HCT116 (cell line): ENCODE data around the gene TEX19. TPM values are rescaled to one million over a fixed set of nuclear protein-coding genes. Genes with fewer than 3 reads are reported as not detected.

Source experiments
- ATAC-seq: fragments of 200-7000 bp; cut with Tn5 transposase; 2 replicates; pipeline ENCODE4 v1.9.1; 2020; ENCODE audit warnings: mild to moderate bottlenecking, moderate library complexity
- BruUV-seq: library from RNA; stranded (reverse); fragments of 400-500 nt; replicated peaks from 2 replicates; lab custom pipeline; 2021; lab: Mats Ljungman, UMichigan
- CTCF ChIA-PET: fragments of 300-600 bp; sonication (Branson Sonifier 250); formaldehyde crosslinking; loops from one replicate; lab custom pipeline; 2021; ENCODE audit warnings: antibody characterized with exemption; lab: Charles Lee
- POLR2A ChIA-PET: fragments of 300-600, 350-600 bp; sonication (Branson Sonifier 250); formaldehyde crosslinking; loops from one replicate; lab custom pipeline; 2021; ENCODE audit warnings: antibody characterized with exemption; lab: Charles Lee
- RAD21 ChIA-PET, 2 experiments: fragments of 300-600 bp; sonication (Branson Sonifier 250); formaldehyde crosslinking; loops; one replicate each; lab custom pipeline; 2023; ENCODE audit warnings: low total read pairs in 2 of 2; ENCODE audit not compliant: uncharacterized antibody in 2 of 2, unreplicated experiment in 2 of 2, low non-redundant PET in 1 of 2; lab: Charles Lee
- DNase-seq: peaks from one replicate; pipeline ENCODE4 v3.0.0-alpha.2; 2010; ENCODE audit warnings: low read depth, low spot score
- H2AFZ ChIP-seq: fragments of 200-600 bp; shearing (Covaris generic), sonication (generic); 2 replicates; pipeline ENCODE4 v1.6.1; 2017; ENCODE audit warnings: low read depth, mixed run types, mixed read lengths, antibody characterized with exemption, low read length; ENCODE audit not compliant: poor library complexity, severe bottlenecking
- H3K27ac ChIP-seq: 2 replicates; pipeline ENCODE4 v1.5.1; 2012; ENCODE audit warnings: low read depth, low read length
- H3K27me3 ChIP-seq: fragments of 200-600 bp; sonication (generic); 2 replicates; pipeline ENCODE4 v1.6.1; 2016; ENCODE audit warnings: mixed run types, low read length, mixed read lengths; ENCODE audit not compliant: insufficient read depth
- H3K36me3 ChIP-seq, 2 experiments: fragments of 200-500 bp in 1 of 2; fragments of 200-600 bp in 1 of 2; sonication (Bioruptor generic) in 1 of 2; sonication (generic) in 1 of 2; 2 replicates each; pipeline versions ENCODE4 v1.5.1 to v1.6.1; 2014 to 2016; ENCODE audit warnings: low read length in 2 of 2, inconsistent platforms in 1 of 2, mixed read lengths in 1 of 2, mixed run types in 1 of 2; ENCODE audit not compliant: insufficient read depth in 2 of 2, control insufficient read depth in 1 of 2
- H3K4me1 ChIP-seq, 2 experiments: fragments of 200-600 bp in 1 of 2; sonication (generic) in 1 of 2; 2 replicates each; pipeline versions ENCODE4 v1.5.1 to v1.6.1; 2012 to 2017; ENCODE audit warnings: low read length in 2 of 2, inconsistent platforms in 1 of 2, mild to moderate bottlenecking in 1 of 2, mixed read lengths in 1 of 2, mixed run types in 1 of 2, moderate library complexity in 1 of 2; ENCODE audit not compliant: insufficient read depth in 2 of 2, control insufficient read depth in 1 of 2
- H3K4me2 ChIP-seq: fragments of 200-600 bp; sonication (generic); 2 replicates; pipeline ENCODE4 v1.6.1; 2017; ENCODE audit warnings: mixed run types, low read length, mixed read lengths
- H3K4me3 ChIP-seq, 2 experiments: fragments of 200-600 bp in 1 of 2; sonication (generic) in 1 of 2; replicated peaks in 1 of 2; 2 replicates each; pipeline ENCODE4 v1.5.1; 2011 to 2016; ENCODE audit warnings: low read length in 2 of 2, control low read depth in 1 of 2, low read depth in 1 of 2, mild to moderate bottlenecking in 1 of 2, mixed read lengths in 1 of 2, mixed run types in 1 of 2
- H3K79me2 ChIP-seq: fragments of 200-600 bp; sonication (generic); 2 replicates; pipeline ENCODE4 v1.6.1; 2017; ENCODE audit warnings: mild to moderate bottlenecking, mixed run types, low read length, moderate library complexity, mixed read lengths; ENCODE audit not compliant: insufficient read depth
- H3K9ac ChIP-seq: fragments of 200-600 bp; sonication (generic); 2 replicates; pipeline ENCODE4 v1.6.1; 2016; ENCODE audit warnings: low read length, mixed read lengths
- H3K9me2 ChIP-seq: fragments of 200-600 bp; sonication (generic), shearing (Covaris generic); 2 replicates; pipeline ENCODE4 v1.6.1; 2017; ENCODE audit warnings: mixed run types, mild to moderate bottlenecking, moderate library complexity; ENCODE audit not compliant: insufficient read depth
- H3K9me3 ChIP-seq, 2 experiments: fragments of 200-500 bp in 1 of 2; fragments of 200-600 bp in 1 of 2; sonication (Bioruptor generic) in 1 of 2; sonication (generic) in 1 of 2; 2 replicates each; pipeline ENCODE4 v1.6.1; 2014 to 2017; ENCODE audit warnings: low read length in 2 of 2, mixed read lengths in 2 of 2, inconsistent platforms in 1 of 2, low read depth in 1 of 2, mild to moderate bottlenecking in 1 of 2, mixed run types in 1 of 2, moderate library complexity in 1 of 2; ENCODE audit not compliant: control insufficient read depth in 1 of 2, insufficient read depth in 1 of 2
- H4K20me1 ChIP-seq: fragments of 200-600 bp; sonication (generic), shearing (Covaris generic); 2 replicates; pipeline ENCODE4 v1.6.1; 2017; ENCODE audit warnings: mixed run types, mild to moderate bottlenecking, moderate library complexity; ENCODE audit not compliant: insufficient read depth
- CBX3 ChIP-seq: IDR thresholded peaks from 2 replicates; pipeline ENCODE4 v1.6.1; 2012; ENCODE audit warnings: low read depth
- CEBPB ChIP-seq: IDR thresholded peaks from 2 replicates; pipeline ENCODE4 v1.6.1; 2012; ENCODE audit warnings: low read depth
- CTCF ChIP-seq, 3 experiments: fragments of 200-600 bp in 1 of 3; sonication (generic) in 1 of 3; IDR thresholded peaks in 2 of 3; conservative IDR thresholded peaks in 1 of 3; 2 replicates each; pipeline ENCODE4 v1.5.1; 2012 to 2017; ENCODE audit warnings: low read depth in 2 of 3, low read length in 2 of 3, antibody characterized with exemption in 1 of 3, borderline replicate concordance in 1 of 3, control low read depth in 1 of 3, mild to moderate bottlenecking in 1 of 3, mixed read lengths in 1 of 3, mixed run types in 1 of 3, moderate library complexity in 1 of 3; ENCODE audit not compliant: insufficient read depth in 1 of 3
- EGR1 ChIP-seq: IDR thresholded peaks from 2 replicates; pipeline ENCODE4 v1.6.1; 2012; ENCODE audit warnings: low read depth
- ELF1 ChIP-seq: IDR thresholded peaks from 2 replicates; pipeline ENCODE4 v1.6.1; 2012; ENCODE audit warnings: low read depth, borderline replicate concordance
- EZH2phosphoT487 ChIP-seq: fragments of 200-600 bp; IDR thresholded peaks from 2 replicates; pipeline ENCODE4 v1.6.1; 2018; ENCODE audit warnings: antibody characterized with exemption, borderline replicate concordance
- FOSL1 ChIP-seq: IDR thresholded peaks from 2 replicates; pipeline ENCODE4 v1.6.1; 2012; ENCODE audit warnings: low read depth
- JUND ChIP-seq: IDR thresholded peaks from 2 replicates; pipeline ENCODE4 v1.6.1; 2012
- POLR2A ChIP-seq: IDR thresholded peaks from 2 replicates; pipeline ENCODE4 v1.7.0; 2011; ENCODE audit warnings: borderline replicate concordance; ENCODE audit not compliant: insufficient read depth, insufficient read length; ENCODE audit errors: extremely low read depth
- REST ChIP-seq: IDR thresholded peaks from 2 replicates; pipeline ENCODE4 v1.6.1; 2012; ENCODE audit warnings: low read depth
- SIN3A ChIP-seq: IDR thresholded peaks from 2 replicates; pipeline ENCODE4 v1.6.1; 2012; ENCODE audit warnings: low read depth
- SP1 ChIP-seq: IDR thresholded peaks from 2 replicates; pipeline ENCODE4 v1.6.1; 2012; ENCODE audit warnings: low read depth
- SRF ChIP-seq: IDR thresholded peaks from 2 replicates; pipeline ENCODE4 v1.6.1; 2012; ENCODE audit warnings: low read depth
- YY1 ChIP-seq: IDR thresholded peaks from 2 replicates; pipeline ENCODE4 v1.6.1; 2011; ENCODE audit warnings: low read length, low read depth, moderate library complexity, mild to moderate bottlenecking; ENCODE audit not compliant: insufficient replicate concordance; ENCODE audit errors: extremely low read depth
- ZBTB33 ChIP-seq: IDR thresholded peaks from 2 replicates; pipeline ENCODE4 v1.6.1; 2011; ENCODE audit warnings: mild to moderate bottlenecking, low read length, moderate library complexity; ENCODE audit not compliant: insufficient replicate concordance; ENCODE audit errors: extremely low read depth
- intact Hi-C: fragments of 100-400 bp; cut with micrococcal nuclease; formaldehyde crosslinking; loops from 2 replicates; pipeline ENCODE4 v1.10.0; 2022
- total RNA-seq: library from RNA; stranded (reverse); gene quantifications from one replicate; pipeline ENCODE4 v1.2.1, GENCODE V29; 2021; ENCODE audit not compliant: unreplicated experiment

TEX19 gene
- total RNA-seq, 1 experiment from 2014 or later = 2.1 TPM

GRCh38 chr17:82400830-82401229, 41.8 kb downstream of the TEX19 start:
- Histone ChIP-seq H3K36me3 (peaks cover 7 to 9% of the 10 kb centered on the region in 2 experiments; a peak in 2 of 4 replicates), H3K79me2 (no peaks in the 10 kb centered on the region), H4K20me1 (no peaks in the 10 kb centered on the region), H3K4me1 (peaks cover 0 to 9% of the 10 kb centered on the region in 2 experiments; a peak in 2 of 4 replicates), H3K9me2 (no peaks in the 10 kb centered on the region), H3K27me3 (no peaks in the 10 kb centered on the region), H3K27ac (no peak overlapping the region), H3K4me3 (no peak overlapping the region), H2AFZ (no peak overlapping the region), H3K4me2 (no peak overlapping the region), H3K9me3 (no peaks in the 10 kb centered on the region), H3K9ac (no peak overlapping the region)
- intact Hi-C loops = no loop called here
- TF ChIP-seq ELF1 = no peak
- no peak for TF ChIP-seq POLR2A
- no peak for TF ChIP-seq REST
- no peak for DNase-seq
- ChIA-PET POLR2A (no interaction called here), RAD21 (no interaction called here), CTCF (no interaction called here)
- no peak for ATAC-seq
- BruUV-seq = no TSS peak

GRCh38 chr17:82402865-82403264, 43.8 kb downstream of the TEX19 start:
- ATAC-seq (no peak), DNase-seq (no peak)
- H3K9ac ChIP-seq = no peak overlapping the region
- H3K27ac ChIP-seq = no peak overlapping the region
- peaks cover 7 to 9% of the 10 kb centered on the region in 2 experiments; a peak in 2 of 4 replicates for H3K36me3 ChIP-seq
- POLR2A ChIA-PET = no interaction called here
- H3K4me3 ChIP-seq = no peak overlapping the region
- BruUV-seq = no TSS peak
- intact Hi-C loops = no loop called here
- no peaks in the 10 kb centered on the region for H3K27me3 ChIP-seq
- RAD21 ChIA-PET = no interaction called here
- CTCF ChIA-PET = no interaction called here
- H3K79me2 ChIP-seq = no peaks in the 10 kb centered on the region
- no peaks in the 10 kb centered on the region for H4K20me1 ChIP-seq
- no peaks in the 10 kb centered on the region for H3K9me3 ChIP-seq
- no peak overlapping the region for H2AFZ ChIP-seq
- H3K4me2 ChIP-seq = no peak overlapping the region
- peaks cover 16 to 17% of the 10 kb centered on the region in 2 experiments for H3K4me1 ChIP-seq
- H3K9me2 ChIP-seq = no peaks in the 10 kb centered on the region
- no peak for TF ChIP-seq EZH2phosphoT487
- TF ChIP-seq JUND = no peak
- no peak for TF ChIP-seq SIN3A
- no peak for TF ChIP-seq ZBTB33
- TF ChIP-seq SRF = no peak
- no peak for TF ChIP-seq EGR1
- no peak for TF ChIP-seq FOSL1
- no peak for TF ChIP-seq SP1
- no peak for TF ChIP-seq CTCF (IDR thresholded peaks at IDR 0.05 in 2 of 3, conservative IDR thresholded peaks at IDR 0.05 in 1 of 3; ENCODE audit: borderline replicate concordance in 1 of 3, insufficient read depth in 1 of 3, low read depth in 2 of 3, low read length in 2 of 3)
- no peak for TF ChIP-seq YY1
- TF ChIP-seq CEBPB = no peak
- no peak for TF ChIP-seq CBX3
